Gastroesophageal sphincter (tissue), 3 donors: ENCODE measurements around the gene APOB.

Experiments
- EP300 ChIP-seq: sonication (generic); formaldehyde crosslinking; IDR thresholded peaks from one replicate; pipeline ENCODE4 v1.6.1; 2017; ENCODE audit warnings: antibody characterized with exemption, mild to moderate bottlenecking
- POLR2A ChIP-seq, 2 donors: fragments of 450-650 bp; IDR thresholded peaks; one replicate each; pipeline ENCODE4 v1.6.1; 2017; ENCODE audit warnings: antibody characterized with exemption in 2 of 2, mild to moderate bottlenecking in 2 of 2, moderate library complexity in 1 of 2
- TF ChIP-seq, protein P1 (sequence below), 4 experiments: fragments of 200-600 bp in 2 of 4; fragments of 450-650 bp in 2 of 4; sonication (generic) in 1 of 4; IDR thresholded peaks; one replicate each; pipeline ENCODE4 v1.5.1; 2017 to 2019; ENCODE audit warnings: antibody characterized with exemption in 4 of 4, mild to moderate bottlenecking in 2 of 4, moderate library complexity in 2 of 4

DNA sequence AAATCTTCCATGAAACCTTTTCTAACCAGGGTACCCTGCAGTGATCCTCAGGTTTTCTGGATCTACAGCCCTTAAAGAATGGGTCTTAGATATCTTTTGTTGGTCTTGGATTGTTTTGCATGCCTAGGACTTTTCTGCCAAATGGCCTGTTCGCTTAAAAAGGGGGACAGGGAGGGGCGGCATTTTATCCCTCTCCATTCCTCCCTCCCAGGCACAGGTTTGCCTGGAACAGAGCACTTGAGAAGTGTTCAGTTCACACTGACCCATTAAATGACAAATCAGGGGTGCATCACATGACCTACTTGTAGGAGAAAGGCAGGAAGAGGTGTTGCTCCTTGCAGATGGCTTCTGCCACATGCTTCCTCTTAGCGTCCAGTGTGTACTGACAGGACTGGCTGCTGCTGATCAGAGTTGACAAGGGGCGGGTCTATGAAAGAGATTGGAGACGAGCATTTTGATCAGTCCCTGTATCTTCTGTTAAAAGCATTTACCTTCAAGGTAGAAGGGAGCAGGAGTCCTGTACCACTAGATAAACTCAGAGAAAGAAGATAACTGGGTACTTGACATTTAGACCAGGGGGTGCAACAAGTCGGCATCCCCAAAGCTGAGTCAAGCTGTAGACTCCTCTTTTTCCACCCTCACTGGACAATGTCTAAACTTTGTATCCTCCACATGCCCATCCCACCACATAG lies 8.4 kb downstream of the APOB start:
- TF ChIP-seq POLR2A (IDR thresholded peaks at IDR 0.05) (no peak), EP300 (no peak)
- TF ChIP-seq, protein P1, sequence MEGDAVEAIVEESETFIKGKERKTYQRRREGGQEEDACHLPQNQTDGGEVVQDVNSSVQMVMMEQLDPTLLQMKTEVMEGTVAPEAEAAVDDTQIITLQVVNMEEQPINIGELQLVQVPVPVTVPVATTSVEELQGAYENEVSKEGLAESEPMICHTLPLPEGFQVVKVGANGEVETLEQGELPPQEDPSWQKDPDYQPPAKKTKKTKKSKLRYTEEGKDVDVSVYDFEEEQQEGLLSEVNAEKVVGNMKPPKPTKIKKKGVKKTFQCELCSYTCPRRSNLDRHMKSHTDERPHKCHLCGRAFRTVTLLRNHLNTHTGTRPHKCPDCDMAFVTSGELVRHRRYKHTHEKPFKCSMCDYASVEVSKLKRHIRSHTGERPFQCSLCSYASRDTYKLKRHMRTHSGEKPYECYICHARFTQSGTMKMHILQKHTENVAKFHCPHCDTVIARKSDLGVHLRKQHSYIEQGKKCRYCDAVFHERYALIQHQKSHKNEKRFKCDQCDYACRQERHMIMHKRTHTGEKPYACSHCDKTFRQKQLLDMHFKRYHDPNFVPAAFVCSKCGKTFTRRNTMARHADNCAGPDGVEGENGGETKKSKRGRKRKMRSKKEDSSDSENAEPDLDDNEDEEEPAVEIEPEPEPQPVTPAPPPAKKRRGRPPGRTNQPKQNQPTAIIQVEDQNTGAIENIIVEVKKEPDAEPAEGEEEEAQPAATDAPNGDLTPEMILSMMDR (IDR thresholded peaks at IDR 0.05) = no peak
